Motor neuron (in vitro differentiated cells): ENCODE data around the gene MINDY4. TPM values are rescaled to one million over a fixed set of nuclear protein-coding genes. Genes with fewer than 3 reads are reported as not detected.
"Not testable (repeated sequence)": the region's sequence is repeated elsewhere in the genome, so short reads cannot be mapped to it uniquely, and the experiment has no call there.

Source experiments
- ATAC-seq, 8 experiments: fragments of 200-7000 bp; cut with Tn5 transposase; replicated peaks in 6 of 8; 2 replicates each; pipeline ENCODE4 v1.8.0; 2021; ENCODE audit warnings: mild to moderate bottlenecking in 8 of 8, moderate library complexity in 8 of 8
- H3K27ac ChIP-seq, 2 donors: fragments of 250-450 bp; sonication (Bioruptor Pico); 2 replicates each; pipeline ENCODE4 v1.9.0; 2021; ENCODE audit warnings: antibody characterized with exemption in 2 of 2, mild to moderate bottlenecking in 2 of 2, moderate library complexity in 1 of 2
- H3K4me1 ChIP-seq, 2 donors: fragments of 250-450 bp; sonication (Bioruptor Pico); replicated peaks in 1 of 2; 2 replicates each; pipeline ENCODE4 v1.6.1; 2021; ENCODE audit warnings: antibody characterized with exemption in 2 of 2, mild to moderate bottlenecking in 2 of 2, moderate library complexity in 1 of 2
- H3K4me3 ChIP-seq, 5 donors: fragments of 250-450 bp; sonication (Bioruptor Pico); 2 replicates each; pipeline ENCODE4 v1.9.0; 2021; ENCODE audit warnings: antibody characterized with exemption in 5 of 5, mild to moderate bottlenecking in 5 of 5, moderate library complexity in 4 of 5
- WGBS, 10 experiments: fragments of 450-650 bp; shearing (Covaris generic); methylation state at CpG; one replicate each; pipeline ENCODE4 v1.0.0; 2022; 5-methylcytosine and 5-hydroxymethylcytosine counted together
- in situ Hi-C, 9 experiments: fragments of 400-800 bp; cut with MboI; loops; one replicate each; pipeline ENCODE4 v1.15.0; 2021; ENCODE audit warnings: low sequenced_read_pairs in 9 of 9, low pct_unique_long_range_greater_than_20kb in 2 of 9; ENCODE audit not compliant: unreplicated experiment in 9 of 9
- total RNA-seq, 8 experiments: library from RNA; unstranded; fragments of 300-600 nt; gene quantifications; 2 replicates each; pipeline versions ENCODE4 v1.2.3 to v1.2.4, GENCODE V29; 2022

MINDY4 gene
- total RNA-seq, 8 experiments from 2014 or later = 2.5 to 12.3 (median 4.6) TPM

- Histone ChIP-seq H3K27ac (no peak overlapping the region), H3K4me1 (no peaks in the 10 kb centered on the region), H3K4me3 (no peak overlapping the region)
- peak in 1 of 8 experiments; percentile 28 for ATAC-seq
- 44 to 100% (median 86%) methylated on average over 1 to 8 of the region's 12 CpGs; no CpG with 5 or more reads in 4 of the 10 experiments for WGBS, 10 experiments
- in situ Hi-C loops = loop anchor here in 5 of 9 experiments (25.0 kb wide), 3 partner anchors 146 to 296 kb away; partner anchors contain the start of gene GHRHR (in 2 of the 5)
Observed at GRCh38 chr7:30815951-30816644, 44.9 kb downstream of the MINDY4 start.

- in situ Hi-C loops = loop anchor here in 5 of 9 experiments (25.0 kb wide), 3 partner anchors 145 to 295 kb away; partner anchors contain the start of gene GHRHR (in 2 of the 5)
- H3K4me3 ChIP-seq = no peak overlapping the region
- no peaks in the 10 kb centered on the region for H3K4me1 ChIP-seq
- WGBS, 10 experiments = 36 to 100% (median 90%) methylated on average over 1 to 6 of the region's 6 CpGs; no CpG with 5 or more reads in 1 of the 10 experiments
- H3K27ac ChIP-seq = no peak overlapping the region
- peak in 1 of 8 experiments; percentile 21 for ATAC-seq
Observed at GRCh38 chr7:30816645-30817370, 45.6 kb downstream of the MINDY4 start.

GRCh38 chr7:30817371-30817767 is 46.2 kb downstream of the MINDY4 start:
- in situ Hi-C loops = loop anchor here in 5 of 9 experiments (25.0 kb wide), 3 partner anchors 145 to 295 kb away; partner anchors contain the start of gene GHRHR (in 2 of the 5)
- Histone ChIP-seq H3K27ac (no peak overlapping the region), H3K4me3 (no peak overlapping the region), H3K4me1 (no peaks in the 10 kb centered on the region)
- peak in 2 of 8 experiments; percentile 12 to 42 for ATAC-seq
- 26 to 100% (median 96%) methylated on average over 2 to 3 of the region's 7 CpGs; no CpG with 5 or more reads in 4 of the 10 experiments for WGBS, 10 experiments

DNA sequence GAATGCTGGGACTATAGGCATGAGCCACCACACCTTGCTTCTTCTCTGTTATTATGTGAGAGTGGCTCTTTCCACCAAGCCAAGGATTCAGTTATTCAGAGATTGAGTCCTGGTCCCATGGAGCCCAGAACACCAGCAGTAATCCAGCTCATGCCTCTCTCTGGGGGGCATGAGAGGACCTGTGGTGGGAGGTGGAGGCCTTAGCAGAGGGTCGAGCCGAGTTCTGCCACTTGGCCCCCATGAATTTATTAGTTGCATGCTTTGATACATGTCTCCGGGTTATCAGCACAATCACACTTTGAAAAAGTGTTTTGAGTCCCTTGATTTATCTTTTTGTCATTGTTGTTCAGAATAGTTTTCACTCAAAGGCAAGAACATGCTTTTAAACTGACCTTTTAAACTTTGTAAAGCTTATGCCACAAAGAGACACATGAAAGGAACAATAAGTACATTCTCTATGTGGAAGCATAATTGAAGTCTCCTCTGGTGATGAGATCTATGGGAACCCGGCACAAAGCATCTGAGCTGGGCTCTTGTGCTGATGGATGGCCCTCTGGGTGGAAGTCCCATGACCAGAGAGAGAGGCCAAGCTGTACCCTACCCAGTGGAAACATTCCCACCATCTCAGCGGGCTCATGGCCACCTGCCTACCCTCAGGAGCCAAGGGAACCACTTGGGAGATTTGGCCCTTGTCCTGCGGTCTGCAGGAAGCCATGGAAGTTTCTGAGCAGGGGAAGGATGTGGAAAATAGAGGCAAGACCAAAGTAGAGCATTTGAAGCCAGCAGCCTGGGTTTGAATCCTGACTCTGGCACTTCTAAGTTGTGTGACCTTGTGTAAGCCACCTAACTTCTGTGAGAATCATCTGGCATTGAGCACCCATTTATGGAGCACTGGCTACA is 53.9 kb downstream of the MINDY4 start:
- Histone ChIP-seq H3K4me1 (no peaks in the 10 kb centered on the region), H3K27ac (peak overlapping the region in 1 of 2 donors; percentile 17), H3K4me3 (no peak overlapping the region)
- 0 to 100% (median 56%) methylated on average over 1 to 5 of the region's 6 CpGs; no CpG with 5 or more reads in 2 of the 10 experiments for WGBS, 10 experiments
- ATAC-seq = peak in 4 of 8 experiments; percentile 27 to 98 (median 90)
- in situ Hi-C loops = loop anchor here in 5 of 9 experiments (25.0 kb wide), 3 partner anchors 137 to 287 kb away; partner anchors contain the start of gene GHRHR (in 2 of the 5)

GRCh38 chr7:30826181-30826580 is 55.0 kb downstream of the MINDY4 start:
- WGBS, 10 experiments = 86 to 100% (median 96%) methylated on average over 1 to 7 of the region's 7 CpGs; no CpG with 5 or more reads in 1 of the 10 experiments
- in situ Hi-C loops = no loop called here
- Histone ChIP-seq H3K27ac (no peak overlapping the region), H3K4me3 (no peak overlapping the region), H3K4me1 (no peaks in the 10 kb centered on the region)
- ATAC-seq = no peak

DNA sequence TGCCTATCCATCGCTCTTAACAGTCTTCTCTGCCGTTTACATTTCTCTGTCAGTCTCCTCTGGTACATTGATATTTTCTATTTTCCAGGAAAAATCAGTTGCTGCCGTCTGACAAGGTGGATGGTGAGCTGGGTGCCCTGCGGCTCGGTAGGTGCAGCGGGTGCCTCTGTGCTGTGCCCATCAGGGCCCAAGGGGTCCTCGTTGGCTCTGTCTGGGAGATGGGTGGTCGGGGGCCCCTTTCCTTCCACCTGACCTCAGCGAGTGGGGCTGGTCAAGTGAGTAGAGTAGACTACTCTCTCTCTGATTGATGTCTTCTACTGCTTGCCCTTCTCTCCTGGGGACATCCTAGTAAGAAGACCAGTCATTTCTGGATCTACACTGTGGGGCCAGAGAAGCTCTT is 57.4 kb downstream of the MINDY4 start:
- no peak for ATAC-seq
- no peaks in the 10 kb centered on the region for H3K4me1 ChIP-seq
- WGBS, 10 experiments = 93 to 100% (median 100%) methylated on average over 1 to 6 of the region's 9 CpGs; no CpG with 5 or more reads in 5 of the 10 experiments
- H3K27ac ChIP-seq = no peak overlapping the region
- no peak overlapping the region for H3K4me3 ChIP-seq
- in situ Hi-C loops = no loop called here

DNA sequence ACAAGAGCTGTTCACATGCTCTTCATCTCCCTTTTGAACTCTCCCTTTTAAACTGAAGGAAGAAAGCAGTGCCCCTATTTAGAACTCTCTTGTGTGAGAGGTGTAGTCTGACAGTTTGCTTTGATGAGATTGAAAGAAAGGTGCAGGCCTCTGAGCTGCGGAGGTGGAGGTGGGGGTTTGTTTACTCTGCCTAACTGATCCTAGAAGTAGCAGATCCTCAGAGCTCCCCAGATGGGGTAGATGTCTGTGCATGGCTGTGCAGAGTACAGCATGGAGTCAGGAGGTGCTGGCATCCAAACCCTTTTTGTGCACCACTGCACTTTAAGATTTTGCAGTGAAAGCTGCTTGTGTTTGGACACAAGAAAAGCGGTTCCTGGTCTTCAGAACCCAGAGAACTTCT is 58.3 kb downstream of the MINDY4 start:
- in situ Hi-C loops = no loop called here
- ATAC-seq = no peak
- Histone ChIP-seq H3K4me1 (no peaks in the 10 kb centered on the region), H3K4me3 (no peak overlapping the region), H3K27ac (no peak overlapping the region)
- 71 to 100% (median 80%) methylated on average over 1 to 2 of the region's 2 CpGs; no CpG with 5 or more reads in 3 of the 10 experiments for WGBS, 10 experiments

GRCh38 chr7:30831227-30831626 is 60.0 kb downstream of the MINDY4 start:
- in situ Hi-C loops = no loop called here
- Histone ChIP-seq H3K27ac (no peak overlapping the region), H3K4me3 (no peak overlapping the region), H3K4me1 (no peaks in the 10 kb centered on the region)
- 50 to 100% (median 89%) methylated on average over 1 to 2 of the region's 2 CpGs; no CpG with 5 or more reads in 3 of the 10 experiments for WGBS, 10 experiments
- no peak for ATAC-seq

GRCh38 chr7:30831936-30832335 is 60.7 kb downstream of the MINDY4 start:
- WGBS, 10 experiments = 20 to 100% (median 67%) methylated on average over 1 to 2 of the region's 5 CpGs; no CpG with 5 or more reads in 3 of the 10 experiments
- in situ Hi-C loops = no loop called here
- H3K4me1 ChIP-seq = no peaks in the 10 kb centered on the region
- ATAC-seq = no peak
- H3K4me3 ChIP-seq = no peak overlapping the region
- no peak overlapping the region for H3K27ac ChIP-seq

DNA sequence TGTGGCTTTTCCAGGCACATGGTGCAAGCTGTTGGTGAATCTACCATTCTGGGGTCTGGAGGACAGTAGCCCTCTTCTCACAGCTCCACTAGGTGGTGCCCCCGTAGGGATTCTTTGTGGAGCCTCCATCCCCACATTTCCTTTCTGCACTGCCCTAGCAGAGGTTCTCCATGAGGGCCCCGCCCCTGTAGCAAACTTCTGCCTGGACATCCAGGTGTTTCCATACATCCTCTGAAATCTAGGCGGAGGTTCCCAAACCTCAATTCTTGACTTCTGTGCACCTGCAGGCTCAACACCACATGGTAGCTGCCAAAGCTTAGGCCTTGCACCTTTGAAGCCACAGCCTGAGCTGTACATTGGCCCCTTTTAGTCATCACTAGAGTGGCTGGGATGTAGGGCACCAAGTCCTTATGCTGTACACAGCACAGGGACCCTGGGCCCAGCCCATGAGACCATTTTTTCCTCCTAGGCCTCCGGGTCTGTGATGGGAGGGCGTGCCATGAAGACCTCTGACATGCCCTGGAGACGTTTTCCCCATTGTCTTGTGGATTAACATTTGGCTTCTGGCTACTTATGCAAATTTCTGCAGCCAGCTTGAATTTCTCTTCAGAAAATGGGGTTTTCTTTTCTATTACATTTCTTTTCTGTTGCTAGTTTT is 62.9 kb downstream of the MINDY4 start:
- H3K27ac ChIP-seq, ATAC-seq, H3K4me3 ChIP-seq, H3K4me1 ChIP-seq, in situ Hi-C loops: not testable (repeated sequence)
- 49 to 100% (median 85%) methylated on average over 1 to 4 of the region's 6 CpGs; no CpG with 5 or more reads in 2 of the 10 experiments for WGBS, 10 experiments

GRCh38 chr7:30835396-30835915 is 64.2 kb downstream of the MINDY4 start:
- WGBS, 10 experiments = 82 to 100% (median 88%) methylated on average over 1 to 5 of the region's 6 CpGs; no CpG with 5 or more reads in 4 of the 10 experiments
- Histone ChIP-seq H3K27ac (no peak overlapping the region), H3K4me3 (no peak overlapping the region), H3K4me1 (no peaks in the 10 kb centered on the region)
- ATAC-seq = no peak
- in situ Hi-C loops = no loop called here

DNA sequence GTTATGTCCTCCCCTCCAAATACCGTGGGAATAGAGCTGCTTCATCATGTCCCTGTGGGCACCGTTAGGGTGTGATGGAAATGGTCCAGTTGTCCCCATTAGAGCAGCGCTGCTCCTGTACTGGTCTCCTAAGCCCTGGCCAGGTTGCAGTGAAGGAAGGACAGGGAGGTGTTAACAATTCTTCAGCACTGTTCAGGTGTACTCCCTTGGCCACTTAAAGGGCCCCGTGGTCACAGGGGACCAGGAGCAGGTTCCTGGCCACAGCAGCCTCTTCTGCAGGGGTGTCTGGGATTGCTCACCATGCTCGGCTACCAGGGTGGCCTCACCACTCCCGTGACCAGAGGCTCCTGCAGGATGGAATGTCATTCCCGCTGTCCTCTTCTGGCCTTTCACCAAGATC is 65.8 kb downstream of the MINDY4 start:
- in situ Hi-C loops = no loop called here
- Histone ChIP-seq H3K4me1 (no peaks in the 10 kb centered on the region), H3K27ac (no peak overlapping the region), H3K4me3 (no peak overlapping the region)
- 71 to 100% (median 83%) methylated on average over 1 to 3 of the region's 7 CpGs; no CpG with 5 or more reads in 4 of the 10 experiments for WGBS, 10 experiments
- no peak for ATAC-seq
